Right lobe of liver (tissue), 4 donors: ENCODE measurements around the gene SSTR3.

Source experiments
- CTCF ChIP-seq, 4 donors: fragments of 200-600 bp in 3 of 4; fragments of 450-650 bp in 1 of 4; IDR thresholded peaks; one replicate each; pipeline versions ENCODE4 v1.5.1 to v1.8.0; 2016 to 2022; ENCODE audit warnings: antibody characterized with exemption in 4 of 4, mild to moderate bottlenecking in 2 of 4
- POLR2A ChIP-seq: fragments of 450-650 bp; IDR thresholded peaks from one replicate; pipeline ENCODE4 v1.6.1; 2017; ENCODE audit warnings: antibody characterized with exemption, mild to moderate bottlenecking
- donor health status: DM: no; HTN: no; CAD: no.
- donor health status: DM: no; HTN: no; CAD: no.
- donor health status: DM: no; HTN: yes; CAD: no.

DNA sequence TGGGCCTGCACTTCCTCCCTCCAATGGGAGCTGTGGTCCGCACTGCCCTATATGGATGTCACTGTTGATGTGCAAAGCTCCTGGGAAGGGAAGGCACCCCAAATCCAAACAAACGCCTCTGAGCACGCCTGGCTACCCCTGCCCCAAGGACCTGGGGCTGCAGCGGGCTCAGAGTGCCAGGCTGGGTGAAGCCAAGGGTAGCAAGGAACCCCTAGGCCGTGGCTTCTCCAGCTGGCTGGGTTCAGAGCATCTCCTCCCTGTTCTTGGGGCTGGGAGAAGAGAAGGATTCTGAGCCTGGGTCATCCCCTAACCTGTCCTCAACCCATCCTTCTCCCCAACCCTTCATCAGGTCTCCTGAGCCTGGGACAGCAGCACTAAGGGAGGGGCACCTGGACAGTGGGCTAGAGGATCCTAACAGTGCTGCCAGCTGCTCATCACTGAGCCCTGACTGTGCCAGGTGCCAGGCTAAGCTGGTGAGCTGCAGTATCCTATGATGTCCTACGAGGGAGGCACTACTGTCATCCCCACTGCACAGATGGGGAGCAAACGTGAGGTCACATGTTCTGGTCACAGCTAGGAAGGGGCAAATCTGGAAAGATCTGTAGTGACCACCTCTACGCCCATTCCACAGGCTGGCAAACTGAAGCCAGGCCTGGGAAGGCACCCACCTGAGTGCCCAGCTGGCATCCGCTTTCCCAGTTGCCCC, 3.0 kb downstream of the SSTR3 start:
- TF ChIP-seq POLR2A: no peak
- no peak for TF ChIP-seq CTCF (IDR thresholded peaks at IDR 0.05)
